SK-N-MC (cell line): Measurements from ENCODE around the gene RIMKLB.
A peak's percentile ranks its signal among the peaks of the same experiment; 100 is the strongest.
"Not testable (repeated sequence)": the region's sequence is repeated elsewhere in the genome, so short reads cannot be mapped to it uniquely, and the experiment has no call there.

ENCODE experiments used
- DNase-seq: peaks from one replicate; pipeline ENCODE4 v3.0.0-alpha.2; 2011; ENCODE audit warnings: low read depth, low spot score
- H3K27ac ChIP-seq: fragments of 200-600 bp; sonication (generic); 2 replicates; pipeline ENCODE4 v1.5.1; 2016; ENCODE audit warnings: mixed run types
- H3K36me3 ChIP-seq: fragments of 200-600 bp; sonication (generic); 2 replicates; pipeline ENCODE4 v1.6.1; 2017; ENCODE audit warnings: antibody characterized with exemption, low read length, mixed read lengths; ENCODE audit not compliant: insufficient read depth
- H3K4me3 ChIP-seq: fragments of 200-600 bp; sonication (generic); 2 replicates; pipeline ENCODE4 v1.5.1; 2016
- H3K9ac ChIP-seq: fragments of 200-600 bp; sonication (generic); 2 replicates; pipeline ENCODE4 v1.8.0; 2017; ENCODE audit warnings: mixed run types, mixed read lengths; ENCODE audit not compliant: insufficient read length
- H3K9me3 ChIP-seq: fragments of 200-600 bp; sonication (generic); 2 replicates; pipeline ENCODE4 v1.6.1; 2017; ENCODE audit warnings: low read depth, mild to moderate bottlenecking, antibody characterized with exemption, low read length, moderate library complexity, mixed read lengths
- EZH2 ChIP-seq: fragments of 200-600 bp; sonication (generic); IDR thresholded peaks from one replicate; pipeline ENCODE4 v1.6.1; 2017; ENCODE audit warnings: antibody characterized with exemption
- FOXP2 ChIP-seq: optimal IDR thresholded peaks from 2 replicates; pipeline ENCODE3; 2011; ENCODE audit warnings: mild to moderate bottlenecking, moderate library complexity; ENCODE audit not compliant: insufficient read depth; ENCODE audit errors: extremely low read length, control extremely low read depth
- POLR2AphosphoS5 ChIP-seq: IDR thresholded peaks from 2 replicates; pipeline ENCODE4 v1.6.1; 2012; ENCODE audit warnings: mild to moderate bottlenecking, low read depth, low read length, borderline replicate concordance

The RIMKLB gene

GRCh38 chr12:8771072-8771471 lies 73.3 kb downstream of the RIMKLB start:
- Histone ChIP-seq H3K9me3 (no peaks in the 10 kb centered on the region), H3K27ac (0 out of 2 replicates have a peak overlapping the region, but pooled peaks have one; percentile 21), H3K36me3 (peaks cover 38% of the 10 kb centered on the region), H3K9ac (no peak overlapping the region), H3K4me3 (no peak overlapping the region)
- TF ChIP-seq FOXP2 (no peak), EZH2 (no peak), POLR2AphosphoS5 (no peak)
- no peak for DNase-seq

- no peak for DNase-seq
- H3K9me3 ChIP-seq, result no peaks in the 10 kb centered on the region
- no peak for TF ChIP-seq POLR2AphosphoS5
- no peak for TF ChIP-seq FOXP2
- no peak for TF ChIP-seq EZH2
- no peak overlapping the region for H3K4me3 ChIP-seq
- H3K9ac ChIP-seq, result no peak overlapping the region
- H3K27ac ChIP-seq, result no peak overlapping the region
- H3K36me3 ChIP-seq, result peaks cover 48% of the 10 kb centered on the region
Observed at GRCh38 chr12:8773461-8773860, 75.7 kb downstream of the RIMKLB start.

GRCh38 chr12:8779281-8779680 lies 81.5 kb downstream of the RIMKLB start:
- no peak for DNase-seq
- no peak overlapping the region for H3K9ac ChIP-seq
- no peaks in the 10 kb centered on the region for H3K9me3 ChIP-seq
- no peak for TF ChIP-seq FOXP2
- TF ChIP-seq EZH2, result no peak
- no peak for TF ChIP-seq POLR2AphosphoS5
- peaks cover 50% of the 10 kb centered on the region for H3K36me3 ChIP-seq
- no peak overlapping the region for H3K4me3 ChIP-seq
- H3K27ac ChIP-seq, result no peak overlapping the region

- H3K36me3 ChIP-seq, result peaks cover 44% of the 10 kb centered on the region
- no peak overlapping the region for H3K9ac ChIP-seq
- no peak overlapping the region for H3K4me3 ChIP-seq
- H3K9me3 ChIP-seq, result no peaks in the 10 kb centered on the region
- H3K27ac ChIP-seq, result no peak overlapping the region
- no peak for DNase-seq
- TF ChIP-seq EZH2, result no peak
- no peak for TF ChIP-seq POLR2AphosphoS5
- no peak for TF ChIP-seq FOXP2
Observed at GRCh38 chr12:8779862-8780261, 82.1 kb downstream of the RIMKLB start.

- H3K27ac ChIP-seq, result no peak overlapping the region
- no peak for TF ChIP-seq FOXP2
- TF ChIP-seq POLR2AphosphoS5, result no peak
- TF ChIP-seq EZH2, result no peak
- H3K9ac ChIP-seq, result no peak overlapping the region
- H3K4me3 ChIP-seq, result no peak overlapping the region
- peak; percentile 8 for DNase-seq
- peaks cover 38% of the 10 kb centered on the region for H3K36me3 ChIP-seq
- no peaks in the 10 kb centered on the region for H3K9me3 ChIP-seq
Observed at GRCh38 chr12:8780389-8780788, 82.6 kb downstream of the RIMKLB start.

GRCh38 chr12:8781381-8782127 lies 83.8 kb downstream of the RIMKLB start:
- H3K9ac ChIP-seq, result no peak overlapping the region
- TF ChIP-seq FOXP2, result no peak
- H3K27ac ChIP-seq, result no peak overlapping the region; the same call in none of the 2 replicates
- no peak overlapping the region for H3K4me3 ChIP-seq
- no peak for DNase-seq
- peaks cover 33% of the 10 kb centered on the region for H3K36me3 ChIP-seq
- no peaks in the 10 kb centered on the region for H3K9me3 ChIP-seq

GRCh38 chr12:8784290-8784888 lies 86.6 kb downstream of the RIMKLB start:
- H3K9ac ChIP-seq, result no peak overlapping the region
- DNase-seq, result no peak
- H3K36me3 ChIP-seq, result peaks cover 20% of the 10 kb centered on the region
- H3K9me3 ChIP-seq, result no peaks in the 10 kb centered on the region
- TF ChIP-seq EZH2, result no peak
- peak; percentile 19; the same call in 1 of the 2 replicates for TF ChIP-seq POLR2AphosphoS5
- H3K4me3 ChIP-seq, result no peak overlapping the region
- H3K27ac ChIP-seq, result no peak overlapping the region

GRCh38 chr12:8785499-8785898 lies 87.7 kb downstream of the RIMKLB start:
- Histone ChIP-seq H3K9ac (no peak overlapping the region), H3K4me3 (no peak overlapping the region), H3K9me3 (no peaks in the 10 kb centered on the region), H3K36me3 (peaks cover 19% of the 10 kb centered on the region), H3K27ac (no peak overlapping the region)
- TF ChIP-seq FOXP2 (no peak), EZH2 (no peak), POLR2AphosphoS5 (no peak)
- DNase-seq, result no peak

GRCh38 chr12:8787206-8787605 lies 89.4 kb downstream of the RIMKLB start:
- DNase-seq, H3K9ac ChIP-seq, H3K27ac ChIP-seq, H3K9me3 ChIP-seq, H3K4me3 ChIP-seq: not testable (repeated sequence)
- H3K36me3 ChIP-seq, result peaks cover 12% of the 10 kb centered on the region

GRCh38 chr12:8788706-8789105 lies 90.9 kb downstream of the RIMKLB start:
- not testable (repeated sequence) for H3K27ac ChIP-seq, H3K36me3 ChIP-seq, DNase-seq, H3K9me3 ChIP-seq, H3K4me3 ChIP-seq, H3K9ac ChIP-seq

- not testable (repeated sequence) for DNase-seq, H3K9ac ChIP-seq, H3K27ac ChIP-seq, H3K9me3 ChIP-seq, H3K36me3 ChIP-seq, H3K4me3 ChIP-seq
Observed at GRCh38 chr12:8789341-8790013, 91.7 kb downstream of the RIMKLB start.

- H3K27ac ChIP-seq, H3K9me3 ChIP-seq, H3K36me3 ChIP-seq, DNase-seq, H3K4me3 ChIP-seq, H3K9ac ChIP-seq: not testable (repeated sequence)
Observed at GRCh38 chr12:8793226-8793625, 95.4 kb downstream of the RIMKLB start.

- H3K4me3 ChIP-seq, H3K36me3 ChIP-seq, H3K9ac ChIP-seq, H3K27ac ChIP-seq, H3K9me3 ChIP-seq, DNase-seq: not testable (repeated sequence)
Observed at GRCh38 chr12:8794611-8795010, 96.8 kb downstream of the RIMKLB start.
